Neural progenitor cell (in vitro differentiated cells): Measurements from ENCODE around the gene CDC42EP5.

ENCODE experiments used
- CTCF ChIP-seq: fragments of 200-600 bp; sonication (generic); IDR thresholded peaks from 2 replicates; pipeline ENCODE4 v1.5.1; 2017; ENCODE audit warnings: antibody characterized with exemption, mild to moderate bottlenecking
- EZH2phosphoT487 ChIP-seq: fragments of 200-600 bp; sonication (generic); IDR thresholded peaks from 2 replicates; pipeline ENCODE4 v1.6.1; 2017; ENCODE audit warnings: antibody characterized with exemption

- TF ChIP-seq CTCF (no peak), EZH2phosphoT487 (no peak)
Measured at GRCh38 chr19:54458648-54459281, 14.3 kb downstream of the CDC42EP5 start.
